HEK293 (cell line): ENCODE data around the gene RNF7.

Experiments used
- CTCF ChIA-PET: fragments of 350-600 bp; formaldehyde crosslinking; extraction: SDS; loops from one replicate; lab custom pipeline; 2021; ENCODE audit warnings: antibody characterized with exemption; lab: Yijun Ruan, JAX
- POLR2A ChIA-PET: fragments of 300-600 bp; formaldehyde crosslinking; extraction: SDS; loops from one replicate; lab custom pipeline; 2020; ENCODE audit warnings: antibody characterized with exemption, inconsistent platforms; lab: Yijun Ruan, JAX
- H3K27ac ChIP-seq: fragments of 200-500 bp; sonication (Bioruptor generic); 2 replicates; pipeline ENCODE4 v1.5.1; 2014; ENCODE audit warnings: low read depth, low read length, control low read depth, inconsistent platforms; ENCODE audit errors: extremely low read depth
- H3K36me3 ChIP-seq, 2 experiments: fragments of 200-500 bp in 1 of 2; sonication (Bioruptor generic) in 1 of 2; 1 replicate in 1 of 2; 2 replicates in 1 of 2; pipeline ENCODE4 v1.5.1; 2014 to 2017; ENCODE audit warnings: inconsistent platforms in 2 of 2, low read length in 2 of 2; ENCODE audit not compliant: control insufficient read depth in 2 of 2, insufficient read depth in 1 of 2
- H3K4me1 ChIP-seq: fragments of 200-500 bp; sonication (Bioruptor generic); 2 replicates; pipeline ENCODE4 v1.5.1; 2014; ENCODE audit warnings: mild to moderate bottlenecking, low read length, inconsistent platforms; ENCODE audit not compliant: control insufficient read depth, insufficient read depth
- H3K4me3 ChIP-seq: 2 replicates; pipeline ENCODE4 v1.5.1; 2011; ENCODE audit warnings: low read depth, mild to moderate bottlenecking, control low read depth, low read length, moderate library complexity
- H3K9me3 ChIP-seq: fragments of 200-500 bp; sonication (Bioruptor generic); 2 replicates; pipeline ENCODE4 v1.5.1; 2014; ENCODE audit warnings: low read depth, low read length, inconsistent platforms; ENCODE audit not compliant: control insufficient read depth, insufficient read depth
- BCL11B ChIP-seq: fragments of 450-650 bp; formaldehyde crosslinking; IDR thresholded peaks from 2 replicates; pipeline ENCODE4 v1.5.1; 2016; ENCODE audit warnings: low read depth, missing biosample characterization, missing genetic modification characterization
- GLI2 ChIP-seq: fragments of 450-650 bp; formaldehyde crosslinking; IDR thresholded peaks from 2 replicates; pipeline ENCODE4; 2017; ENCODE audit warnings: missing biosample characterization, missing genetic modification characterization, low read depth, borderline replicate concordance
- HOXC10 ChIP-seq: sonication (generic); formaldehyde crosslinking; IDR thresholded peaks from 2 replicates; pipeline ENCODE4 v1.8.1; 2023; ENCODE audit warnings: mild to moderate bottlenecking, missing genetic modification reagents
- SCRT1 ChIP-seq: fragments of 450-650 bp; formaldehyde crosslinking; IDR thresholded peaks from 2 replicates; pipeline ENCODE4 v1.5.1; 2016; ENCODE audit warnings: missing biosample characterization, missing genetic modification characterization, borderline replicate concordance
- SP2 ChIP-seq: fragments of 450-650 bp; formaldehyde crosslinking; IDR thresholded peaks from 2 replicates; pipeline ENCODE4 v1.5.1; 2016; ENCODE audit warnings: missing biosample characterization, missing genetic modification characterization
- TCF7L2 ChIP-seq: IDR thresholded peaks from 2 replicates; pipeline ENCODE4 v1.6.1; 2011; ENCODE audit warnings: low read depth, mild to moderate bottlenecking, inconsistent platforms, low read length, moderate library complexity, borderline replicate concordance
- YY2 ChIP-seq: fragments of 450-650 bp; formaldehyde crosslinking; IDR thresholded peaks from 2 replicates; pipeline ENCODE4 v1.5.1; 2016; ENCODE audit warnings: missing biosample characterization, missing genetic modification characterization
- ZFP37 ChIP-seq: fragments of 450-650 bp; formaldehyde crosslinking; IDR thresholded peaks from 2 replicates; pipeline ENCODE4 v1.5.1; 2016; ENCODE audit warnings: missing biosample characterization, missing genetic modification characterization
- ZFP41 ChIP-seq: fragments of 450-650 bp; formaldehyde crosslinking; IDR thresholded peaks from 2 replicates; pipeline ENCODE4 v1.5.1; 2016; ENCODE audit warnings: missing biosample characterization, missing genetic modification characterization, borderline replicate concordance
- ZNF140 ChIP-seq: fragments of 450-650 bp; formaldehyde crosslinking; IDR thresholded peaks from 2 replicates; pipeline ENCODE4 v1.5.1; 2016; ENCODE audit warnings: missing biosample characterization, missing genetic modification characterization
- ZNF157 ChIP-seq: fragments of 450-650 bp; formaldehyde crosslinking; IDR thresholded peaks from 2 replicates; pipeline ENCODE4 v1.5.1; 2016; ENCODE audit warnings: missing biosample characterization, missing genetic modification characterization
- ZNF2 ChIP-seq: fragments of 450-650 bp; formaldehyde crosslinking; IDR thresholded peaks from 2 replicates; pipeline ENCODE4 v1.5.1; 2016; ENCODE audit warnings: missing biosample characterization, missing genetic modification characterization
- ZNF223 ChIP-seq: fragments of 450-650 bp; formaldehyde crosslinking; IDR thresholded peaks from 2 replicates; pipeline ENCODE4 v1.5.1; 2016; ENCODE audit warnings: missing biosample characterization, missing genetic modification characterization
- ZNF24 ChIP-seq: fragments of 450-650 bp; formaldehyde crosslinking; IDR thresholded peaks from 2 replicates; pipeline ENCODE4 v1.5.1; 2016; ENCODE audit warnings: missing biosample characterization, missing genetic modification characterization
- ZNF324 ChIP-seq: fragments of 450-650 bp; formaldehyde crosslinking; IDR thresholded peaks from 2 replicates; pipeline ENCODE4 v1.5.1; 2016; ENCODE audit warnings: missing biosample characterization, missing genetic modification characterization
- ZNF37A ChIP-seq: fragments of 450-650 bp; IDR thresholded peaks from 2 replicates; pipeline ENCODE4 v1.5.1; 2018; ENCODE audit warnings: missing biosample characterization, missing genetic modification characterization
- ZNF433 ChIP-seq: fragments of 450-650 bp; formaldehyde crosslinking; IDR thresholded peaks from 2 replicates; pipeline ENCODE4 v1.5.1; 2016; ENCODE audit warnings: missing biosample characterization, missing genetic modification characterization, low read depth
- ZNF473 ChIP-seq: fragments of 450-650 bp; formaldehyde crosslinking; IDR thresholded peaks from 2 replicates; pipeline ENCODE4 v1.5.1; 2017; ENCODE audit warnings: missing biosample characterization, missing genetic modification characterization
- ZNF48 ChIP-seq: fragments of 450-650 bp; formaldehyde crosslinking; IDR thresholded peaks from 2 replicates; pipeline ENCODE4 v1.5.1; 2016; ENCODE audit warnings: missing biosample characterization, missing genetic modification characterization
- ZNF600 ChIP-seq: fragments of 450-650 bp; formaldehyde crosslinking; IDR thresholded peaks from 2 replicates; pipeline ENCODE4 v1.5.1; 2016; ENCODE audit warnings: missing biosample characterization, missing genetic modification characterization
- ZNF610 ChIP-seq: fragments of 450-650 bp; formaldehyde crosslinking; IDR thresholded peaks from 2 replicates; pipeline ENCODE4 v1.5.1; 2016; ENCODE audit warnings: missing biosample characterization, missing genetic modification characterization, borderline replicate concordance
- ZNF621 ChIP-seq: fragments of 450-650 bp; formaldehyde crosslinking; IDR thresholded peaks from 2 replicates; pipeline ENCODE4 v1.5.1; 2017; ENCODE audit warnings: missing biosample characterization, missing genetic modification characterization
- ZNF654 ChIP-seq: fragments of 450-650 bp; formaldehyde crosslinking; IDR thresholded peaks from 2 replicates; pipeline ENCODE4 v1.5.1; 2016; ENCODE audit warnings: low read depth, missing biosample characterization, missing genetic modification characterization
- ZNF664 ChIP-seq: fragments of 450-650 bp; formaldehyde crosslinking; IDR thresholded peaks from 2 replicates; pipeline ENCODE4 v1.5.1; 2016; ENCODE audit warnings: missing biosample characterization, missing genetic modification characterization
- ZNF707 ChIP-seq: fragments of 450-650 bp; formaldehyde crosslinking; IDR thresholded peaks from 2 replicates; pipeline ENCODE4 v1.5.1; 2016; ENCODE audit warnings: missing biosample characterization, missing genetic modification characterization
- ZSCAN23 ChIP-seq: fragments of 450-650 bp; formaldehyde crosslinking; IDR thresholded peaks from 2 replicates; pipeline ENCODE4 v1.5.1; 2016; ENCODE audit warnings: missing biosample characterization, missing genetic modification characterization
- ZXDB ChIP-seq: fragments of 450-650 bp; formaldehyde crosslinking; IDR thresholded peaks from 2 replicates; pipeline ENCODE4 v1.5.1; 2016; ENCODE audit warnings: missing biosample characterization, missing genetic modification characterization
- TF ChIP-seq, protein P1 (sequence below): fragments of 450-650 bp; formaldehyde crosslinking; IDR thresholded peaks from 2 replicates; pipeline ENCODE4 v1.5.1; 2016; ENCODE audit warnings: missing biosample characterization, missing genetic modification characterization
- TF ChIP-seq, protein P2 (sequence below): fragments of 450-650 bp; formaldehyde crosslinking; IDR thresholded peaks from 2 replicates; pipeline ENCODE4 v1.5.1; 2016; ENCODE audit warnings: missing biosample characterization, missing genetic modification characterization
- TF ChIP-seq, protein P3 (sequence below): fragments of 450-650 bp; formaldehyde crosslinking; IDR thresholded peaks from 2 replicates; pipeline ENCODE4 v1.5.1; 2016; ENCODE audit warnings: missing biosample characterization, missing genetic modification characterization
- TF ChIP-seq, protein P4 (sequence below): fragments of 450-650 bp; IDR thresholded peaks from 2 replicates; pipeline ENCODE4 v1.5.1; 2018; ENCODE audit warnings: missing biosample characterization, mild to moderate bottlenecking, missing genetic modification characterization

Gene RNF7

DNA sequence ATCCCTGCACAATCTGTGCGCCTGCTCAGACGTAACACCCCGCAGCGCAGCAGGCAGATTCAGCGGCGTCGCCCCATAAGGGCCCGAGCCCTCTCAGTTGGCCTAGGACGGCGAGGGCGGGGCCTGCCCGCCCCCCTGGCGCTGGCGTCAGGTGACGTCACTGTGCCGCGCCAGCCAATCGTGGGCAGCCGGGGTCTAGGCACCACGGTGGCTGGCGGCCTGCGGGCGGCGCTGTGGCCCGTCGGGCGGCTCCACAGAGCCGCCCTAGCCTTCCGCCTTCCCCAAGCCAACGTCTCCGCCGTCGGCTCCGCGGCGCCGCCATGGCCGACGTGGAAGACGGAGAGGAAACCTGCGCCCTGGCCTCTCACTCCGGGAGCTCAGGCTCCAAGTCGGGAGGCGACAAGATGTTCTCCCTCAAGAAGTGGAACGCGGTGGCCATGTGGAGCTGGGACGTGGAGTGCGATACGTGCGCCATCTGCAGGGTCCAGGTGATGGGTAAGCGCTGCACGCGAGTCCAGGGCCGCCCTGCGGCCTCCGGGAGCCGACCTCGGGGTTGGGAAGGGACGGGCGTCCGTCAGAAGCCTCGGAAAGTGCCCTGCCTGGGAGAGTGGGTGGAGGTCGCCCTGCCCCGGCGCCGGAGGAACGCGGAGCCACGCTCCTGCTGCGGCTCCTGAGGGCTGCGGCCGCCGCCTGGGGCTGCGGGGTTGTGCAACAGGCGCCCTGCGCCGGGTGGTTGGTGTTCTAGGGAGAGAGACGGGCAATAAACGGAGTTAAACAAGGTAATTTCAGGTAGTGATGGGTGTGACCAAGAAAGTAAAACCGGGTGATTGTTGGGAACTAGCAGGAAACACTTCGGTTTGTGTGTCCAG is at the start of gene RNF7:
Gene RNF7 (plus strand): TSS at position 277 of the 869 bp plus-strand sequence. CDS start 44 bp downstream, at position 321.
- Histone ChIP-seq H3K36me3 (peaks cover 0 to 3% of the 10 kb centered on the region in 2 experiments; a peak in 1 of 3 replicates), H3K4me1 (no peaks in the 10 kb centered on the region), H3K4me3 (peak within 1 kb of the TSS; percentile 94), H3K9me3 (no peaks in the 10 kb centered on the region), H3K27ac (peak within 1 kb of the TSS; percentile 65)
- CTCF ChIA-PET = interaction anchor here (0.5 to 1.8 kb wide), 10 partner anchors 13 to 1420 kb away, joined by 3 to 12 read pairs (median 4); no protein-coding TSS in a partner anchor
- POLR2A ChIA-PET = interaction anchor here (0.7 to 1.3 kb wide), 3 partner anchors 28 to 137 kb away, joined by 3 to 5 read pairs (median 3); no protein-coding TSS in a partner anchor
- no peak for TF ChIP-seq ZNF140 (tag by site-specific recombination)
- TF ChIP-seq SP2 = peak; percentile 83
- TF ChIP-seq BCL11B (tag by site-specific recombination) = no peak
- peak; percentile 81; the same call in 1 of the 2 replicates for TF ChIP-seq ZFP37 (tag by site-specific recombination)
- TF ChIP-seq ZFP41 (tag by site-specific recombination) = no peak
- TF ChIP-seq, protein P1, sequence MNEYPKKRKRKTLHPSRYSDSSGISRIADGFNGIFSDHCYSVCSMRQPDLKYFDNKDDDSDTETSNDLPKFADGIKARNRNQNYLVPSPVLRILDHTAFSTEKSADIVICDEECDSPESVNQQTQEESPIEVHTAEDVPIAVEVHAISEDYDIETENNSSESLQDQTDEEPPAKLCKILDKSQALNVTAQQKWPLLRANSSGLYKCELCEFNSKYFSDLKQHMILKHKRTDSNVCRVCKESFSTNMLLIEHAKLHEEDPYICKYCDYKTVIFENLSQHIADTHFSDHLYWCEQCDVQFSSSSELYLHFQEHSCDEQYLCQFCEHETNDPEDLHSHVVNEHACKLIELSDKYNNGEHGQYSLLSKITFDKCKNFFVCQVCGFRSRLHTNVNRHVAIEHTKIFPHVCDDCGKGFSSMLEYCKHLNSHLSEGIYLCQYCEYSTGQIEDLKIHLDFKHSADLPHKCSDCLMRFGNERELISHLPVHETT = no peak
- no peak for TF ChIP-seq ZNF707 (tag by site-specific recombination)
- TF ChIP-seq ZNF157 (tag by site-specific recombination) = no peak
- TF ChIP-seq, protein P2, sequence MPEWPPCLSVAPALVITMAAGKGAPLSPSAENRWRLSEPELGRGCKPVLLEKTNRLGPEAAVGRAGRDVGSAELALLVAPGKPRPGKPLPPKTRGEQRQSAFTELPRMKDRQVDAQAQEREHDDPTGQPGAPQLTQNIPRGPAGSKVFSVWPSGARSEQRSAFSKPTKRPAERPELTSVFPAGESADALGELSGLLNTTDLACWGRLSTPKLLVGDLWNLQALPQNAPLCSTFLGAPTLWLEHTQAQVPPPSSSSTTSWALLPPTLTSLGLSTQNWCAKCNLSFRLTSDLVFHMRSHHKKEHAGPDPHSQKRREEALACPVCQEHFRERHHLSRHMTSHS (tag by site-specific recombination) = no peak
- no peak for TF ChIP-seq ZNF24
- no peak for TF ChIP-seq ZNF473 (tag by site-specific recombination)
- TF ChIP-seq ZSCAN23 (tag by site-specific recombination) = no peak
- TF ChIP-seq ZNF621 = no peak
- 0 out of 2 replicates have a peak, but pooled peaks have one; percentile 23 for TF ChIP-seq ZXDB
- no peak for TF ChIP-seq HOXC10 (CRISPR knock-in tag)
- no peak for TF ChIP-seq ZNF48 (tag by site-specific recombination)
- TF ChIP-seq ZNF37A = no peak
- no peak for TF ChIP-seq ZNF664 (tag by site-specific recombination)
- no peak for TF ChIP-seq ZNF600 (tag by site-specific recombination)
- TF ChIP-seq YY2 (tag by site-specific recombination) = 0 out of 2 replicates have a peak, but pooled peaks have one; percentile 32
- TF ChIP-seq TCF7L2 = no peak
- TF ChIP-seq ZNF433 (tag by site-specific recombination) = no peak
- no peak for TF ChIP-seq ZNF223 (tag by site-specific recombination)
- TF ChIP-seq, protein P3, sequence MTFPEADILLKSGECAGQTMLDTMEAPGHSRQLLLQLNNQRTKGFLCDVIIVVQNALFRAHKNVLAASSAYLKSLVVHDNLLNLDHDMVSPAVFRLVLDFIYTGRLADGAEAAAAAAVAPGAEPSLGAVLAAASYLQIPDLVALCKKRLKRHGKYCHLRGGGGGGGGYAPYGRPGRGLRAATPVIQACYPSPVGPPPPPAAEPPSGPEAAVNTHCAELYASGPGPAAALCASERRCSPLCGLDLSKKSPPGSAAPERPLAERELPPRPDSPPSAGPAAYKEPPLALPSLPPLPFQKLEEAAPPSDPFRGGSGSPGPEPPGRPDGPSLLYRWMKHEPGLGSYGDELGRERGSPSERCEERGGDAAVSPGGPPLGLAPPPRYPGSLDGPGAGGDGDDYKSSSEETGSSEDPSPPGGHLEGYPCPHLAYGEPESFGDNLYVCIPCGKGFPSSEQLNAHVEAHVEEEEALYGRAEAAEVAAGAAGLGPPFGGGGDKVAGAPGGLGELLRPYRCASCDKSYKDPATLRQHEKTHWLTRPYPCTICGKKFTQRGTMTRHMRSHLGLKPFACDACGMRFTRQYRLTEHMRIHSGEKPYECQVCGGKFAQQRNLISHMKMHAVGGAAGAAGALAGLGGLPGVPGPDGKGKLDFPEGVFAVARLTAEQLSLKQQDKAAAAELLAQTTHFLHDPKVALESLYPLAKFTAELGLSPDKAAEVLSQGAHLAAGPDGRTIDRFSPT (tag by site-specific recombination) = peak; percentile 92; the same call in 1 of the 2 replicates
- no peak for TF ChIP-seq ZNF654 (tag by site-specific recombination)
- peak; percentile 82; the same call in 1 of the 2 replicates for TF ChIP-seq SCRT1 (tag by site-specific recombination)
- TF ChIP-seq, protein P4, sequence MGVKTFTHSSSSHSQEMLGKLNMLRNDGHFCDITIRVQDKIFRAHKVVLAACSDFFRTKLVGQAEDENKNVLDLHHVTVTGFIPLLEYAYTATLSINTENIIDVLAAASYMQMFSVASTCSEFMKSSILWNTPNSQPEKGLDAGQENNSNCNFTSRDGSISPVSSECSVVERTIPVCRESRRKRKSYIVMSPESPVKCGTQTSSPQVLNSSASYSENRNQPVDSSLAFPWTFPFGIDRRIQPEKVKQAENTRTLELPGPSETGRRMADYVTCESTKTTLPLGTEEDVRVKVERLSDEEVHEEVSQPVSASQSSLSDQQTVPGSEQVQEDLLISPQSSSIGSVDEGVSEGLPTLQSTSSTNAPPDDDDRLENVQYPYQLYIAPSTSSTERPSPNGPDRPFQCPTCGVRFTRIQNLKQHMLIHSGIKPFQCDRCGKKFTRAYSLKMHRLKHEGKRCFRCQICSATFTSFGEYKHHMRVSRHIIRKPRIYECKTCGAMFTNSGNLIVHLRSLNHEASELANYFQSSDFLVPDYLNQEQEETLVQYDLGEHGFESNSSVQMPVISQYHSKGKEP = no peak
- no peak for TF ChIP-seq ZNF610 (tag by site-specific recombination)
- TF ChIP-seq ZNF2 (tag by site-specific recombination) = no peak; the same call in 1 of the 2 replicates
- TF ChIP-seq GLI2 (tag by site-specific recombination) = no peak
- TF ChIP-seq ZNF324 (tag by site-specific recombination) = no peak
